Amniotic stem cell (primary cell): ENCODE results near the gene IGFL2.
"Not testable (repeated sequence)": the region's sequence is repeated elsewhere in the genome, so short reads cannot be mapped to it uniquely, and the experiment has no call there.

Experiments
- DNase-seq: peaks from one replicate; lab custom pipeline; 2025; lab: John Stamatoyannopoulos, UW

IGFL2 gene

GRCh38 chr19:46142294-46142693 is 5.7 kb upstream of the IGFL2 start:
- no peak for DNase-seq

GRCh38 chr19:46144756-46145155 is 3.3 kb upstream of the IGFL2 start:
- no peak for DNase-seq

- DNase-seq, result no peak
Measured at GRCh38 chr19:46147166-46147740, 785 bp upstream of the IGFL2 start.

GRCh38 chr19:46150606-46151005 is 2.6 kb downstream of the IGFL2 start:
- no peak for DNase-seq

- peak; percentile 9 for DNase-seq
Measured at GRCh38 chr19:46155237-46155636, 7.2 kb downstream of the IGFL2 start.

- no peak for DNase-seq
Measured at GRCh38 chr19:46159418-46160232, 11.6 kb downstream of the IGFL2 start.

GRCh38 chr19:46160233-46160775 is 12.3 kb downstream of the IGFL2 start:
- no peak for DNase-seq

- not testable (repeated sequence) for DNase-seq
Measured at GRCh38 chr19:46161642-46162257, 13.7 kb downstream of the IGFL2 start.

- DNase-seq, result no peak
Measured at GRCh38 chr19:46162731-46163130, 14.7 kb downstream of the IGFL2 start.

GRCh38 chr19:46173886-46174480 is 25.9 kb downstream of the IGFL2 start:
- no peak for DNase-seq

- DNase-seq, result no peak
Measured at GRCh38 chr19:46176116-46176860, 28.2 kb downstream of the IGFL2 start.

- no peak for DNase-seq
Measured at GRCh38 chr19:46179076-46179759, 31.2 kb downstream of the IGFL2 start.

- no peak for DNase-seq
Measured at GRCh38 chr19:46180701-46181387, 32.8 kb downstream of the IGFL2 start.

GRCh38 chr19:46181388-46181779 is 33.3 kb downstream of the IGFL2 start:
- no peak for DNase-seq

GRCh38 chr19:46182476-46182875 is 34.4 kb downstream of the IGFL2 start:
- DNase-seq, result no peak

GRCh38 chr19:46184775-46185710 is 37.0 kb downstream of the IGFL2 start:
- not testable (repeated sequence) for DNase-seq

GRCh38 chr19:46186101-46186716 is 38.2 kb downstream of the IGFL2 start:
- DNase-seq, result no peak

GRCh38 chr19:46186717-46187101 is 38.7 kb downstream of the IGFL2 start:
- DNase-seq, result no peak
